HepG2 (cell line): Measurements from ENCODE around the gene MAN1A1. TPM values are rescaled to one million over a fixed set of nuclear protein-coding genes. Genes with fewer than 3 reads are reported as not detected.

ENCODE experiments used
- ATAC-seq: fragments of 200-7000 bp; cut with Tn5 transposase; 3 replicates; pipeline ENCODE4 v1.9.1; 2020; ENCODE audit warnings: mild to moderate bottlenecking, moderate library complexity
- BruUV-seq: library from RNA; stranded (reverse); fragments of 400-500 nt; replicated peaks from 2 replicates; lab custom pipeline; 2021; lab: Mats Ljungman, UMichigan
- CTCF ChIA-PET: fragments of 300-600 bp; formaldehyde crosslinking; extraction: SDS; loops from one replicate; lab custom pipeline; 2021; ENCODE audit warnings: low total read pairs, inconsistent platforms, low intra/inter-chr PET ratio; lab: Yijun Ruan, JAX
- POLR2A ChIA-PET: fragments of 350-600 bp; sonication (Branson Sonifier 250); formaldehyde crosslinking; loops from one replicate; lab custom pipeline; 2020; ENCODE audit warnings: antibody characterized with exemption, inconsistent platforms; lab: Yijun Ruan, JAX
- DNase-seq: peaks from one replicate; pipeline ENCODE4 v3.0.0-alpha.2; 2015; ENCODE audit warnings: low spot score
- FAIRE-seq: peaks from 3 replicates; lab custom pipeline; 2011; peaks lifted over from hg19 to GRCh38; lab: Jason Lieb, UNC
- H2AFZ ChIP-seq: one replicate; pipeline ENCODE4 v1.6.1; 2011; ENCODE audit warnings: low read length, inconsistent platforms
- H3K27ac ChIP-seq: fragments of 300-600 bp; 3 replicates; pipeline ENCODE4 v1.8.0; 2011; ENCODE audit warnings: mixed run types, mild to moderate bottlenecking, mixed read lengths, low read length, inconsistent platforms; ENCODE audit not compliant: insufficient read depth; ENCODE audit errors: extremely low read length
- H3K27me3 ChIP-seq, 2 experiments: fragments of 200-600 bp in 1 of 2; 2 replicates in 1 of 2; 3 replicates in 1 of 2; pipeline versions ENCODE4 v1.6.0 to v1.8.0; 2011; ENCODE audit warnings: low read length in 2 of 2, mild to moderate bottlenecking in 2 of 2, moderate library complexity in 2 of 2, inconsistent platforms in 1 of 2; ENCODE audit not compliant: insufficient read depth in 2 of 2, control insufficient read depth in 1 of 2
- H3K36me3 ChIP-seq, 2 experiments: fragments of 200-600 bp in 1 of 2; replicated peaks in 1 of 2; 2 replicates in 1 of 2; 3 replicates in 1 of 2; pipeline versions ENCODE4 v1.5.1 to v1.8.0; 2011; ENCODE audit warnings: low read length in 2 of 2, inconsistent platforms in 1 of 2; ENCODE audit not compliant: insufficient read depth in 2 of 2, control insufficient read depth in 1 of 2
- H3K4me1 ChIP-seq: 2 replicates; pipeline ENCODE4 v1.5.1; 2012; ENCODE audit warnings: low read length, inconsistent platforms; ENCODE audit not compliant: insufficient read depth
- H3K4me2 ChIP-seq: 2 replicates; pipeline ENCODE4 v1.6.0; 2011; ENCODE audit warnings: low read depth, low read length, inconsistent platforms
- H3K4me3 ChIP-seq, 3 experiments: fragments of 200-600 bp in 1 of 3; sonication (generic), shearing (Covaris generic) in 1 of 3; replicated peaks in 1 of 3; 2 replicates each; pipeline ENCODE4 v1.5.1; 2011 to 2016; ENCODE audit warnings: low read length in 3 of 3, inconsistent platforms in 2 of 3, low read depth in 2 of 3, mild to moderate bottlenecking in 2 of 3, control low read depth in 1 of 3, mixed read lengths in 1 of 3; ENCODE audit not compliant: insufficient read depth in 1 of 3
- H3K79me2 ChIP-seq: one replicate; pipeline ENCODE4 v1.6.1; 2011; ENCODE audit warnings: low read length, inconsistent platforms; ENCODE audit not compliant: insufficient read depth
- H3K9ac ChIP-seq: 2 replicates; pipeline ENCODE4 v1.6.0; 2011; ENCODE audit warnings: mild to moderate bottlenecking, low read depth, low read length, inconsistent platforms; ENCODE audit not compliant: insufficient read depth
- H3K9me3 ChIP-seq: 2 replicates; pipeline ENCODE4 v1.5.1; 2012; ENCODE audit warnings: mild to moderate bottlenecking, low read length
- H4K20me1 ChIP-seq: 2 replicates; pipeline ENCODE4 v1.6.0; 2011; ENCODE audit warnings: inconsistent platforms, mild to moderate bottlenecking, low read length, moderate library complexity; ENCODE audit not compliant: insufficient read depth
- ETV6 ChIP-seq: sonication (generic); formaldehyde crosslinking; conservative IDR thresholded peaks from 2 replicates; pipeline ENCODE4 v1.4.0; 2020; ENCODE audit warnings: missing genetic modification reagents
- FOXA3 ChIP-seq: IDR thresholded peaks from 2 replicates; pipeline ENCODE4 v1.6.1; 2016; ENCODE audit warnings: missing genetic modification reagents, missing compliant biosample characterization
- ZNF432 ChIP-seq: sonication (generic); formaldehyde crosslinking; IDR thresholded peaks from 2 replicates; pipeline ENCODE4 v1.5.0; 2020; ENCODE audit warnings: missing genetic modification reagents, mild to moderate bottlenecking, borderline replicate concordance
- ZNF713 ChIP-seq: sonication (generic); formaldehyde crosslinking; IDR thresholded peaks from 2 replicates; pipeline ENCODE4 v1.4.0; 2020; ENCODE audit warnings: mild to moderate bottlenecking, missing genetic modification reagents
- ZNF781 ChIP-seq: sonication (generic); formaldehyde crosslinking; IDR thresholded peaks from 2 replicates; pipeline ENCODE4 v1.5.1; 2020; ENCODE audit warnings: borderline replicate concordance, mild to moderate bottlenecking, missing genetic modification reagents; ENCODE audit errors: not compliant biosample characterization
- WGBS: methylation state at CpG from one replicate; pipeline ENCODE4 v1.1.6; 2017; ENCODE audit warnings: low lambda C conversion rate; 5-methylcytosine and 5-hydroxymethylcytosine counted together
- in situ Hi-C: cut with HindIII; loops from 2 replicates; pipeline ENCODE4 v1.10.0; 2017; ENCODE audit warnings: low pct_unique_long_range_greater_than_20kb; ENCODE audit not compliant: extremely low pct_ligation_motif_present
- intact Hi-C: fragments of 100-400 bp; cut with micrococcal nuclease; formaldehyde crosslinking; loops from one replicate; pipeline ENCODE4 v1.10.0; 2022; ENCODE audit not compliant: unreplicated experiment
- polyA plus RNA-seq, 8 experiments: library from polyadenylated mRNA; depleted of rRNA in 3 of 8; stranded (reverse) in 7 of 8; unstranded in 1 of 8; fragments of >200 nt; fragmentation: Illumina TruSeq in 4 of 8; extraction: Trizol in 4 of 8; gene quantifications; 2 replicates each; pipeline versions ENCODE4 v1.2.1 to v1.2.3, GENCODE V29; 2011 to 2016; ENCODE audit warnings: low read depth in 4 of 8, missing spikeins in 1 of 8, mixed read lengths in 1 of 8; ENCODE audit not compliant: insufficient read depth in 1 of 8
- total RNA-seq, 5 experiments: library from RNA; depleted of rRNA; stranded (reverse); fragments of >200 nt; fragmentation: Illumina TruSeq; extraction: Trizol; gene quantifications; 2 replicates each; pipeline ENCODE4 v1.2.3, GENCODE V29; 2016; ENCODE audit warnings: low read depth in 1 of 5
- TF ChIP-seq, protein P1 (sequence below): sonication (generic); formaldehyde crosslinking; IDR thresholded peaks from 2 replicates; pipeline ENCODE4 v1.5.0; 2020; ENCODE audit warnings: mild to moderate bottlenecking, missing genetic modification reagents

MAN1A1 gene
- total and polyA plus RNA-seq, 2 of the 13 experiments (the other 11 are each of a cell fraction or from before 2014, with no cell fraction given): 156 to 236 TPM

DNA sequence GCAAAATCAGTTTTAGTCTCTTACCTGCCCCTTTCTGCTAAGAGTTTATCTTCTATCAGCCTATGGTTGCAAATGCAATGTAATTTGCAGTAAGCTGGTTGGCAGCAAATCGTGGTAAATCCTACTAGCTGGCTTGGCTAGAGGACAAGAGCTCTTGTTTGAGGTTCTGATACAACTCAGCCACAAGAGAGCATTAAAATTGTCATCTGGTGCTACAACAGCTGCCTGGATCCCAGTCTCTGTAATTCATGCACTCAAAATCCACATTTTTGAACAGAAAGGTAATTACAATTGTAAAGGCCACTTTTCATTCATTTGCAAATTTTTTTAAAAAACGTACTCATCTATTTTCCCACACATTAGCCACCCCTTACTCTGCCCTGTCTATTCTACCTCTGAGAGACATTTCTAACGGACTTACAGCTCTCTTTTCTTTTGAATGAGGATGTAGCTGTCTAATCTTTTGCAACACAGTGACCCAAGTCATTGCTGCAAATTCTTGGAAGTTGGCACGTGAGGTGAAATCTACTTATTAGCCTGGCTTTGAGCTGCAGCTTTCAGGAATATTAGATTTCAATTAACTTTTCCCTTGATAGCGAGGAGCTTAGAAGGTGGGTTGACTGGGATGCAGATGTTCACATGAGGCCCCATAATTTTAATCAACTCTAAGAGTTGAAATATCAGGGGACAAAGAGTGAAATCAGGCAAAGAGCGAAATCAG lies 217.1 kb downstream of the MAN1A1 start:
- H3K4me2 ChIP-seq: no peak overlapping the region
- H3K27ac ChIP-seq: no peak overlapping the region
- no peak for FAIRE-seq
- no peak for ATAC-seq
- H3K79me2 ChIP-seq: no peaks in the 10 kb centered on the region
- ChIA-PET POLR2A (interaction anchor here (1.7 kb wide), 1 partner anchor 215 kb away, joined by 4 read pairs; no protein-coding TSS in a partner anchor), CTCF (no interaction called here)
- H4K20me1 ChIP-seq: no peaks in the 10 kb centered on the region
- intact Hi-C loops: loop anchor here (5.0 kb wide), 1 partner anchor 215 kb away; the partner anchor contains the start of gene MAN1A1
- peaks cover 36% of the 10 kb centered on the region for H3K4me1 ChIP-seq
- no peak overlapping the region for H3K9ac ChIP-seq
- no peak overlapping the region for H3K4me3 ChIP-seq
- no TSS peak for BruUV-seq
- no peaks in the 10 kb centered on the region for H3K9me3 ChIP-seq
- H3K27me3 ChIP-seq: no peaks in the 10 kb centered on the region
- DNase-seq: no peak
- H3K36me3 ChIP-seq: no peaks in the 10 kb centered on the region
- WGBS: 87% methylated on average over 6 of the region's 6 CpGs
- no peak for TF ChIP-seq ZNF781 (CRISPR knock-in tag)
- TF ChIP-seq ZNF713: no peak
- TF ChIP-seq FOXA3 (CRISPR knock-in tag): no peak
- no peak for TF ChIP-seq ZNF432 (CRISPR knock-in tag)
- TF ChIP-seq ETV6: no peak
- TF ChIP-seq, protein P1, sequence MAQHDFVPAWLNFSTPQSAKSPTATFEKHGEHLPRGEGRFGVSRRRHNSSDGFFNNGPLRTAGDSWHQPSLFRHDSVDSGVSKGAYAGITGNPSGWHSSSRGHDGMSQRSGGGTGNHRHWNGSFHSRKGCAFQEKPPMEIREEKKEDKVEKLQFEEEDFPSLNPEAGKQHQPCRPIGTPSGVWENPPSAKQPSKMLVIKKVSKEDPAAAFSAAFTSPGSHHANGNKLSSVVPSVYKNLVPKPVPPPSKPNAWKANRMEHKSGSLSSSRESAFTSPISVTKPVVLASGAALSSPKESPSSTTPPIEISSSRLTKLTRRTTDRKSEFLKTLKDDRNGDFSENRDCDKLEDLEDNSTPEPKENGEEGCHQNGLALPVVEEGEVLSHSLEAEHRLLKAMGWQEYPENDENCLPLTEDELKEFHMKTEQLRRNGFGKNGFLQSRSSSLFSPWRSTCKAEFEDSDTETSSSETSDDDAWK: no peak
- H2AFZ ChIP-seq: no peak overlapping the region
- in situ Hi-C loops: loop anchor here (25.0 kb wide), 2 partner anchors 605 to 855 kb away; no protein-coding TSS in a partner anchor
